GM23338 (cell line): Measurements from ENCODE around the gene NFIC. TPM values are rescaled to one million over a fixed set of nuclear protein-coding genes. Genes with fewer than 3 reads are reported as not detected.

ENCODE experiments used
- ATAC-seq: fragments of 200-7000 bp; cut with Tn5 transposase; 3 replicates; pipeline ENCODE4 v1.9.1; 2020
- DNase-seq: peaks from one replicate; pipeline ENCODE4 v3.0.0-alpha.2; 2015; ENCODE audit warnings: low spot score
- H2AFZ ChIP-seq: fragments of 200-600 bp; sonication (generic); 2 replicates; pipeline ENCODE4 v1.8.0; 2016; ENCODE audit warnings: antibody characterized with exemption, mild to moderate bottlenecking, moderate library complexity
- H3F3A ChIP-seq: fragments of 200-600 bp; sonication (generic); replicated peaks from 2 replicates; pipeline ENCODE4 v1.8.0; 2017; ENCODE audit warnings: antibody characterized with exemption, mixed run types, low read depth
- H3K27ac ChIP-seq: fragments of 200-600 bp; sonication (generic); 2 replicates; pipeline ENCODE4 v1.6.1; 2016; ENCODE audit warnings: low read depth
- H3K27me3 ChIP-seq: fragments of 200-600 bp; sonication (generic); 2 replicates; pipeline ENCODE4 v1.8.0; 2016; ENCODE audit warnings: mild to moderate bottlenecking, mixed run types, moderate library complexity; ENCODE audit not compliant: insufficient read depth
- H3K36me3 ChIP-seq: fragments of 200-600 bp; sonication (generic); 2 replicates; pipeline ENCODE4 v1.8.0; 2016; ENCODE audit warnings: mild to moderate bottlenecking; ENCODE audit not compliant: insufficient read depth
- H3K4me1 ChIP-seq: fragments of 200-600 bp; sonication (generic); 2 replicates; pipeline ENCODE4 v1.8.0; 2016; ENCODE audit warnings: mild to moderate bottlenecking, moderate library complexity; ENCODE audit not compliant: insufficient read depth
- H3K4me2 ChIP-seq: fragments of 200-600 bp; sonication (generic); 2 replicates; pipeline ENCODE4 v1.7.1; 2017; ENCODE audit warnings: mixed run types
- H3K4me3 ChIP-seq: fragments of 200-600 bp; sonication (generic); 2 replicates; pipeline ENCODE4 v1.6.1; 2016; ENCODE audit warnings: mixed run types
- H3K79me2 ChIP-seq: fragments of 200-600 bp; sonication (generic); replicated peaks from 2 replicates; pipeline ENCODE4 v1.8.0; 2017; ENCODE audit warnings: mild to moderate bottlenecking; ENCODE audit not compliant: insufficient read depth
- H3K9me2 ChIP-seq: fragments of 200-600 bp; sonication (generic); 2 replicates; pipeline ENCODE4 v1.8.0; 2017; ENCODE audit not compliant: insufficient read depth
- H4K20me1 ChIP-seq: fragments of 200-600 bp; sonication (generic); replicated peaks from 2 replicates; pipeline ENCODE4 v1.8.0; 2017; ENCODE audit warnings: mild to moderate bottlenecking; ENCODE audit not compliant: insufficient read depth
- H3K27ac Mint-ChIP-seq: 2 replicates; pipeline ENCODE4 v1.8.0; 2020; ENCODE audit warnings: inconsistent platforms, mild to moderate bottlenecking, moderate library complexity, mixed read lengths
- H3K27me3 Mint-ChIP-seq: 3 replicates; pipeline ENCODE4 v1.8.0; 2022; ENCODE audit warnings: low read depth, mild to moderate bottlenecking, moderate library complexity, mixed read lengths, inconsistent platforms; ENCODE audit not compliant: insufficient read depth, poor library complexity
- H3K36me3 Mint-ChIP-seq: 3 replicates; pipeline ENCODE4 v1.8.0; 2021; ENCODE audit warnings: low read depth, mild to moderate bottlenecking, inconsistent platforms, moderate library complexity, mixed read lengths
- H3K4me1 Mint-ChIP-seq: 3 replicates; pipeline ENCODE4 v1.8.0; 2020; ENCODE audit warnings: mild to moderate bottlenecking, inconsistent platforms, mixed read lengths
- H3K4me3 Mint-ChIP-seq: 3 replicates; pipeline ENCODE4 v1.8.0; 2021; ENCODE audit warnings: moderate library complexity, mild to moderate bottlenecking, inconsistent platforms, mixed read lengths
- H3K9me3 Mint-ChIP-seq: 3 replicates; pipeline ENCODE4 v1.8.0; 2020; ENCODE audit warnings: moderate library complexity, mild to moderate bottlenecking, inconsistent platforms, mixed read lengths
- CREB1 ChIP-seq: fragments of 250-450 bp; sonication (Bioruptor Pico); IDR thresholded peaks from 2 replicates; pipeline ENCODE4 v1.5.0; 2020; ENCODE audit warnings: low read depth, mild to moderate bottlenecking, moderate library complexity
- ETS1 ChIP-seq: IDR thresholded peaks from 2 replicates; pipeline ENCODE4 v1.6.1; 2016; ENCODE audit warnings: antibody characterized with exemption
- EZH2 ChIP-seq: fragments of 200-600 bp; sonication (generic); IDR thresholded peaks from one replicate; pipeline ENCODE4 v1.8.0; 2017; ENCODE audit warnings: antibody characterized with exemption, mild to moderate bottlenecking, low read depth; ENCODE audit not compliant: unreplicated experiment
- EZH2phosphoT487 ChIP-seq: fragments of 200-600 bp; sonication (generic); IDR thresholded peaks from one replicate; pipeline ENCODE4 v1.8.1; 2018; ENCODE audit warnings: antibody characterized with exemption; ENCODE audit not compliant: unreplicated experiment
- JUNB ChIP-seq: IDR thresholded peaks from one replicate; pipeline ENCODE4 v1.6.1; 2016; ENCODE audit warnings: antibody characterized with exemption; ENCODE audit not compliant: unreplicated experiment
- NANOG ChIP-seq: IDR thresholded peaks from 2 replicates; pipeline ENCODE4 v1.6.1; 2016; ENCODE audit warnings: antibody characterized with exemption, borderline replicate concordance
- POLR2AphosphoS5 ChIP-seq: IDR thresholded peaks from 2 replicates; pipeline ENCODE4 v1.6.1; 2016; ENCODE audit warnings: antibody characterized with exemption, low read depth
- STAT1 ChIP-seq: IDR thresholded peaks from one replicate; pipeline ENCODE4 v1.6.1; 2016; ENCODE audit warnings: antibody characterized with exemption; ENCODE audit not compliant: unreplicated experiment
- ZNF114 ChIP-seq: fragments of 250-450 bp; sonication (Bioruptor Pico); IDR thresholded peaks from 2 replicates; pipeline ENCODE4 v1.5.0; 2020; ENCODE audit warnings: mild to moderate bottlenecking, moderate library complexity
- ZNF331 ChIP-seq: fragments of 250-450 bp; sonication (Bioruptor Pico); IDR thresholded peaks from 2 replicates; pipeline ENCODE4 v1.5.0; 2020; ENCODE audit warnings: low read depth, mild to moderate bottlenecking, moderate library complexity
- polyA plus RNA-seq: library from polyadenylated mRNA; unstranded; fragments of >200 nt; fragmentation: Nextera tagmentation; extraction: Ambion mirVana; gene quantifications from 2 replicates; pipeline ENCODE4 v1.2.1, GENCODE V29; 2016
- total RNA-seq: library from RNA; depleted of rRNA; stranded (reverse); fragments of >200 nt; shearing (Covaris generic); gene quantifications from 2 replicates; pipeline ENCODE4 v1.2.3, GENCODE V29; 2014
- TF ChIP-seq, protein P1 (sequence below): fragments of 250-450 bp; sonication (Bioruptor Pico); IDR thresholded peaks from 2 replicates; pipeline ENCODE4 v1.5.0; 2020; ENCODE audit warnings: mild to moderate bottlenecking, moderate library complexity
- TF ChIP-seq, protein P2 (sequence below): IDR thresholded peaks from one replicate; pipeline ENCODE4 v1.6.1; 2018; ENCODE audit warnings: antibody characterized with exemption; ENCODE audit not compliant: unreplicated experiment

Gene NFIC
- total and polyA plus RNA-seq, 2 experiments from 2014 or later = 1.3 to 5.3 TPM

- no peak overlapping the region for H3K27ac Mint-ChIP-seq
Measured at GRCh38 chr19:3340340-3340739, 26.0 kb upstream of the NFIC start.

More at GRCh38 chr19:3340340-3340739, 26.0 kb upstream of the NFIC start:
- no peaks in the 10 kb centered on the region for H3K9me3 Mint-ChIP-seq
- DNase-seq (no peak), ATAC-seq (no peak)
- H3K27me3 Mint-ChIP-seq = peaks cover 9% of the 10 kb centered on the region
- no peak overlapping the region for H3K4me3 Mint-ChIP-seq
- H3F3A ChIP-seq = no peaks in the 10 kb centered on the region
- H3K4me2 ChIP-seq = no peak overlapping the region
- H3K4me3 ChIP-seq = no peak overlapping the region
- no peaks in the 10 kb centered on the region for H4K20me1 ChIP-seq
- H3K27ac ChIP-seq = no peak overlapping the region
- no peaks in the 10 kb centered on the region for H3K9me2 ChIP-seq
- H2AFZ ChIP-seq = no peak overlapping the region
- no peaks in the 10 kb centered on the region for H3K27me3 ChIP-seq
- no peaks in the 10 kb centered on the region for H3K4me1 ChIP-seq
- H3K36me3 ChIP-seq = no peaks in the 10 kb centered on the region
- no peaks in the 10 kb centered on the region for H3K36me3 Mint-ChIP-seq
- TF ChIP-seq CREB1 (CRISPR knock-in tag) (no peak), ZNF331 (no peak), EZH2 (no peak), POLR2AphosphoS5 (no peak), ZNF114 (CRISPR knock-in tag) (no peak), EZH2phosphoT487 (no peak), ETS1 (no peak), NANOG (no peak), JUNB (no peak), STAT1 (no peak)
- TF ChIP-seq, protein P1, sequence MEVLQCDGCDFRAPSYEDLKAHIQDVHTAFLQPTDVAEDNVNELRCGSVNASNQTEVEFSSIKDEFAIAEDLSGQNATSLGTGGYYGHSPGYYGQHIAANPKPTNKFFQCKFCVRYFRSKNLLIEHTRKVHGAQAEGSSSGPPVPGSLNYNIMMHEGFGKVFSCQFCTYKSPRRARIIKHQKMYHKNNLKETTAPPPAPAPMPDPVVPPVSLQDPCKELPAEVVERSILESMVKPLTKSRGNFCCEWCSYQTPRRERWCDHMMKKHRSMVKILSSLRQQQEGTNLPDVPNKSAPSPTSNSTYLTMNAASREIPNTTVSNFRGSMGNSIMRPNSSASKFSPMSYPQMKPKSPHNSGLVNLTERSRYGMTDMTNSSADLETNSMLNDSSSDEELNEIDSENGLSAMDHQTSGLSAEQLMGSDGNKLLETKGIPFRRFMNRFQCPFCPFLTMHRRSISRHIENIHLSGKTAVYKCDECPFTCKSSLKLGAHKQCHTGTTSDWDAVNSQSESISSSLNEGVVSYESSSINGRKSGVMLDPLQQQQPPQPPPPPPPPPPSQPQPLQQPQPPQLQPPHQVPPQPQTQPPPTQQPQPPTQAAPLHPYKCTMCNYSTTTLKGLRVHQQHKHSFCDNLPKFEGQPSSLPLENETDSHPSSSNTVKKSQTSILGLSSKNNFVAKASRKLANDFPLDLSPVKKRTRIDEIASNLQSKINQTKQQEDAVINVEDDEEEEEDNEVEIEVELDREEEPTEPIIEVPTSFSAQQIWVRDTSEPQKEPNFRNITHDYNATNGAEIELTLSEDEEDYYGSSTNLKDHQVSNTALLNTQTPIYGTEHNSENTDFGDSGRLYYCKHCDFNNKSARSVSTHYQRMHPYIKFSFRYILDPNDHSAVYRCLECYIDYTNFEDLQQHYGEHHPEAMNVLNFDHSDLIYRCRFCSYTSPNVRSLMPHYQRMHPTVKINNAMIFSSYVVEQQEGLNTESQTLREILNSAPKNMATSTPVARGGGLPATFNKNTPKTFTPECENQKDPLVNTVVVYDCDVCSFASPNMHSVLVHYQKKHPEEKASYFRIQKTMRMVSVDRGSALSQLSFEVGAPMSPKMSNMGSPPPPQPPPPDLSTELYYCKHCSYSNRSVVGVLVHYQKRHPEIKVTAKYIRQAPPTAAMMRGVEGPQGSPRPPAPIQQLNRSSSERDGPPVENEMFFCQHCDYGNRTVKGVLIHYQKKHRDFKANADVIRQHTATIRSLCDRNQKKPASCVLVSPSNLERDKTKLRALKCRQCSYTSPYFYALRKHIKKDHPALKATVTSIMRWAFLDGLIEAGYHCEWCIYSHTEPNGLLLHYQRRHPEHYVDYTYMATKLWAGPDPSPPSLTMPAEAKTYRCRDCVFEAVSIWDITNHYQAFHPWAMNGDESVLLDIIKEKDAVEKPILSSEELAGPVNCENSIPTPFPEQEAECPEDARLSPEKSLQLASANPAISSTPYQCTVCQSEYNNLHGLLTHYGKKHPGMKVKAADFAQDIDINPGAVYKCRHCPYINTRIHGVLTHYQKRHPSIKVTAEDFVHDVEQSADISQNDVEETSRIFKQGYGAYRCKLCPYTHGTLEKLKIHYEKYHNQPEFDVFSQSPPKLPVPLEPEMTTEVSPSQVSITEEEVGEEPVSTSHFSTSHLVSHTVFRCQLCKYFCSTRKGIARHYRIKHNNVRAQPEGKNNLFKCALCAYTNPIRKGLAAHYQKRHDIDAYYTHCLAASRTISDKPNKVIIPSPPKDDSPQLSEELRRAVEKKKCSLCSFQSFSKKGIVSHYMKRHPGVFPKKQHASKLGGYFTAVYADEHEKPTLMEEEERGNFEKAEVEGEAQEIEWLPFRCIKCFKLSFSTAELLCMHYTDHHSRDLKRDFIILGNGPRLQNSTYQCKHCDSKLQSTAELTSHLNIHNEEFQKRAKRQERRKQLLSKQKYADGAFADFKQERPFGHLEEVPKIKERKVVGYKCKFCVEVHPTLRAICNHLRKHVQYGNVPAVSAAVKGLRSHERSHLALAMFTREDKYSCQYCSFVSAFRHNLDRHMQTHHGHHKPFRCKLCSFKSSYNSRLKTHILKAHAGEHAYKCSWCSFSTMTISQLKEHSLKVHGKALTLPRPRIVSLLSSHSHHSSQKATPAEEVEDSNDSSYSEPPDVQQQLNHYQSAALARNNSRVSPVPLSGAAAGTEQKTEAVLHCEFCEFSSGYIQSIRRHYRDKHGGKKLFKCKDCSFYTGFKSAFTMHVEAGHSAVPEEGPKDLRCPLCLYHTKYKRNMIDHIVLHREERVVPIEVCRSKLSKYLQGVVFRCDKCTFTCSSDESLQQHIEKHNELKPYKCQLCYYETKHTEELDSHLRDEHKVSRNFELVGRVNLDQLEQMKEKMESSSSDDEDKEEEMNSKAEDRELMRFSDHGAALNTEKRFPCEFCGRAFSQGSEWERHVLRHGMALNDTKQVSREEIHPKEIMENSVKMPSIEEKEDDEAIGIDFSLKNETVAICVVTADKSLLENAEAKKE (CRISPR knock-in tag) = no peak
- TF ChIP-seq, protein P2, sequence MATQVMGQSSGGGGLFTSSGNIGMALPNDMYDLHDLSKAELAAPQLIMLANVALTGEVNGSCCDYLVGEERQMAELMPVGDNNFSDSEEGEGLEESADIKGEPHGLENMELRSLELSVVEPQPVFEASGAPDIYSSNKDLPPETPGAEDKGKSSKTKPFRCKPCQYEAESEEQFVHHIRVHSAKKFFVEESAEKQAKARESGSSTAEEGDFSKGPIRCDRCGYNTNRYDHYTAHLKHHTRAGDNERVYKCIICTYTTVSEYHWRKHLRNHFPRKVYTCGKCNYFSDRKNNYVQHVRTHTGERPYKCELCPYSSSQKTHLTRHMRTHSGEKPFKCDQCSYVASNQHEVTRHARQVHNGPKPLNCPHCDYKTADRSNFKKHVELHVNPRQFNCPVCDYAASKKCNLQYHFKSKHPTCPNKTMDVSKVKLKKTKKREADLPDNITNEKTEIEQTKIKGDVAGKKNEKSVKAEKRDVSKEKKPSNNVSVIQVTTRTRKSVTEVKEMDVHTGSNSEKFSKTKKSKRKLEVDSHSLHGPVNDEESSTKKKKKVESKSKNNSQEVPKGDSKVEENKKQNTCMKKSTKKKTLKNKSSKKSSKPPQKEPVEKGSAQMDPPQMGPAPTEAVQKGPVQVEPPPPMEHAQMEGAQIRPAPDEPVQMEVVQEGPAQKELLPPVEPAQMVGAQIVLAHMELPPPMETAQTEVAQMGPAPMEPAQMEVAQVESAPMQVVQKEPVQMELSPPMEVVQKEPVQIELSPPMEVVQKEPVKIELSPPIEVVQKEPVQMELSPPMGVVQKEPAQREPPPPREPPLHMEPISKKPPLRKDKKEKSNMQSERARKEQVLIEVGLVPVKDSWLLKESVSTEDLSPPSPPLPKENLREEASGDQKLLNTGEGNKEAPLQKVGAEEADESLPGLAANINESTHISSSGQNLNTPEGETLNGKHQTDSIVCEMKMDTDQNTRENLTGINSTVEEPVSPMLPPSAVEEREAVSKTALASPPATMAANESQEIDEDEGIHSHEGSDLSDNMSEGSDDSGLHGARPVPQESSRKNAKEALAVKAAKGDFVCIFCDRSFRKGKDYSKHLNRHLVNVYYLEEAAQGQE = no peak
- no peaks in the 10 kb centered on the region for H3K79me2 ChIP-seq
- no peaks in the 10 kb centered on the region for H3K4me1 Mint-ChIP-seq
